Activated T-cell treated with anti-CD3 and anti-CD28 coated beads for 24 hours (primary cell): ENCODE data around the gene GRID2IP.

Experiments used
- DNase-seq: peaks from one replicate; pipeline ENCODE4 v3.0.0-alpha.2; 2020; ENCODE audit warnings: low read depth

Gene GRID2IP

GRCh38 chr7:6447581-6448199 lies 103.6 kb downstream of the GRID2IP start, which contains the start of gene DAGLB:
TSS of gene DAGLB (minus strand) at chr7:6447954. CDS start at chr7:6447842, 112 bp downstream.
- peak; percentile 95 for DNase-seq
